Esophagus (tissue), 2 donors: ENCODE results near the gene GRID1. TPM values are rescaled to one million over a fixed set of nuclear protein-coding genes. Genes with fewer than 3 reads are reported as not detected.
"Not testable (repeated sequence)": the region's sequence is repeated elsewhere in the genome, so short reads cannot be mapped to it uniquely, and the experiment has no call there.

Source experiments
- H3K27ac ChIP-seq, 2 donors: one replicate each; pipeline ENCODE4 v1.5.1; 2013; ENCODE audit warnings: low read depth in 2 of 2, mild to moderate bottlenecking in 2 of 2, inconsistent platforms in 1 of 2, low read length in 1 of 2, moderate library complexity in 1 of 2
- H3K27me3 ChIP-seq, 2 donors: one replicate each; pipeline ENCODE4 v1.6.1; 2013; ENCODE audit warnings: low read length in 2 of 2, control low read depth in 1 of 2, mild to moderate bottlenecking in 1 of 2; ENCODE audit not compliant: insufficient read depth in 2 of 2, control insufficient read depth in 1 of 2
- H3K36me3 ChIP-seq, 2 donors: one replicate each; pipeline ENCODE4 v1.6.1; 2013; ENCODE audit warnings: low read length in 1 of 2; ENCODE audit not compliant: control insufficient read depth in 2 of 2, insufficient read depth in 2 of 2
- H3K4me1 ChIP-seq, 2 donors: one replicate each; pipeline ENCODE4 v1.6.1; 2013; ENCODE audit warnings: low read length in 1 of 2; ENCODE audit not compliant: control insufficient read depth in 2 of 2, insufficient read depth in 2 of 2
- H3K4me3 ChIP-seq, 2 donors: one replicate each; pipeline ENCODE4 v1.5.1; 2013; ENCODE audit warnings: low read length in 2 of 2, mild to moderate bottlenecking in 2 of 2, low read depth in 1 of 2, moderate library complexity in 1 of 2
- H3K9me3 ChIP-seq, 2 donors: one replicate each; pipeline ENCODE4 v1.6.1; 2013; ENCODE audit warnings: mild to moderate bottlenecking in 2 of 2, low read depth in 1 of 2, low read length in 1 of 2, moderate library complexity in 1 of 2; ENCODE audit not compliant: control insufficient read depth in 2 of 2, insufficient read depth in 1 of 2
- WGBS, 2 donors: extraction: QIAGEN DNeasy Blood & Tissue Kit; methylation state at CpG; one replicate each; pipeline ENCODE4 v1.1.7; 2013; 5-methylcytosine and 5-hydroxymethylcytosine counted together
- polyA plus RNA-seq, 2 donors: library from polyadenylated mRNA; stranded (reverse); fragments of 200-250 nt; gene quantifications; one replicate each; pipeline ENCODE4 v1.2.3, GENCODE V29; 2013
- donor health status: healthy with polysubstance abuse.
- donor health status: Bipolar disorder and iron deficiency.

Gene GRID1
- polyA plus RNA-seq, 2 donors: 0.04 to 0.32 TPM

- no peaks in the 10 kb centered on the region for H3K27me3 ChIP-seq
- WGBS, 2 donors: 80 to 82% methylated on average over 6 of the region's 6 CpGs
- no peaks in the 10 kb centered on the region for H3K9me3 ChIP-seq
- H3K4me1 ChIP-seq: peaks cover 0 to 2% of the 10 kb centered on the region in 2 donors
- no peak overlapping the region for H3K27ac ChIP-seq
- no peaks in the 10 kb centered on the region for H3K36me3 ChIP-seq
- H3K4me3 ChIP-seq: no peak overlapping the region
Observed at GRCh38 chr10:86110156-86110786, 256.3 kb downstream of the GRID1 start.

GRCh38 chr10:86109421-86109820, 257.2 kb downstream of the GRID1 start:
- H3K27ac ChIP-seq: no peak overlapping the region
- 74 to 86% methylated on average over 1 of the region's 1 CpG for WGBS, 2 donors
- peaks cover 0 to 2% of the 10 kb centered on the region in 2 donors for H3K4me1 ChIP-seq
- no peak overlapping the region for H3K4me3 ChIP-seq
- no peaks in the 10 kb centered on the region for H3K27me3 ChIP-seq
- H3K9me3 ChIP-seq: no peaks in the 10 kb centered on the region
- no peaks in the 10 kb centered on the region for H3K36me3 ChIP-seq

- Histone ChIP-seq H3K4me1 (peaks cover 0 to 2% of the 10 kb centered on the region in 2 donors), H3K27ac (no peak overlapping the region), H3K36me3 (no peaks in the 10 kb centered on the region), H3K27me3 (no peaks in the 10 kb centered on the region), H3K9me3 (no peaks in the 10 kb centered on the region), H3K4me3 (no peak overlapping the region)
- 74 to 79% methylated on average over 7 of the region's 7 CpGs for whole genome bisulfite sequencing, 2 donors
Observed at GRCh38 chr10:86108696-86109095, 257.9 kb downstream of the GRID1 start.

GRCh38 chr10:86107611-86108310, 258.8 kb downstream of the GRID1 start:
- not testable (repeated sequence) for H3K4me1 ChIP-seq, H3K36me3 ChIP-seq, H3K4me3 ChIP-seq, H3K27me3 ChIP-seq, H3K27ac ChIP-seq, H3K9me3 ChIP-seq
- 78% methylated on average over 16 of the region's 16 CpGs for WGBS, 2 donors

- Histone ChIP-seq H3K4me1 (peaks cover 0 to 2% of the 10 kb centered on the region in 2 donors), H3K27me3 (no peaks in the 10 kb centered on the region), H3K9me3 (no peaks in the 10 kb centered on the region), H3K27ac (no peak overlapping the region), H3K4me3 (no peak overlapping the region), H3K36me3 (no peaks in the 10 kb centered on the region)
- 70 to 93% methylated on average over 6 of the region's 6 CpGs for WGBS, 2 donors
Observed at GRCh38 chr10:86107131-86107530, 259.5 kb downstream of the GRID1 start.

GRCh38 chr10:86106616-86107015, 260.0 kb downstream of the GRID1 start:
- H3K9me3 ChIP-seq: no peaks in the 10 kb centered on the region
- no peak overlapping the region for H3K4me3 ChIP-seq
- WGBS, 2 donors: 93 to 95% methylated on average over 8 of the region's 8 CpGs
- H3K4me1 ChIP-seq: peaks cover 0 to 2% of the 10 kb centered on the region in 2 donors
- H3K27me3 ChIP-seq: no peaks in the 10 kb centered on the region
- H3K27ac ChIP-seq: no peak overlapping the region
- H3K36me3 ChIP-seq: no peaks in the 10 kb centered on the region

GRCh38 chr10:86105640-86106039, 261.0 kb downstream of the GRID1 start:
- H3K27ac ChIP-seq: no peak overlapping the region
- 82 to 84% methylated on average over 4 of the region's 4 CpGs for WGBS, 2 donors
- H3K36me3 ChIP-seq: no peaks in the 10 kb centered on the region
- peaks cover 0 to 2% of the 10 kb centered on the region in 2 donors for H3K4me1 ChIP-seq
- H3K27me3 ChIP-seq: no peaks in the 10 kb centered on the region
- no peaks in the 10 kb centered on the region for H3K9me3 ChIP-seq
- H3K4me3 ChIP-seq: no peak overlapping the region

- Histone ChIP-seq H3K27ac (no peak overlapping the region), H3K4me1 (peaks cover 0 to 2% of the 10 kb centered on the region in 2 donors), H3K36me3 (no peaks in the 10 kb centered on the region), H3K4me3 (no peak overlapping the region), H3K27me3 (no peaks in the 10 kb centered on the region), H3K9me3 (no peaks in the 10 kb centered on the region)
- 86 to 89% methylated on average over 4 of the region's 4 CpGs for WGBS, 2 donors
Observed at GRCh38 chr10:86105181-86105580, 261.4 kb downstream of the GRID1 start.

GRCh38 chr10:86104611-86105145, 261.9 kb downstream of the GRID1 start:
- Histone ChIP-seq H3K4me3 (no peak overlapping the region), H3K36me3 (no peaks in the 10 kb centered on the region), H3K27ac (no peak overlapping the region), H3K4me1 (peaks cover 0 to 2% of the 10 kb centered on the region in 2 donors), H3K9me3 (no peaks in the 10 kb centered on the region), H3K27me3 (no peaks in the 10 kb centered on the region)
- 84 to 88% methylated on average over 7 of the region's 7 CpGs for WGBS, 2 donors
